Measurements from ENCODE around the gene TTC36. TPM values are rescaled to one million over a fixed set of nuclear protein-coding genes. Genes with fewer than 3 reads are reported as not detected.
"Not testable (repeated sequence)": the region's sequence is repeated elsewhere in the genome, so short reads cannot be mapped to it uniquely, and the experiment has no call there.

Gene TTC36
- total RNA-seq: 1 to 10 TPM in 1 of 2 donors, under 1 TPM in 1; 0.74 to 1.4 TPM

- H3K36me3 Mint-ChIP-seq (ENCODE audit: insufficient read depth in 2 of 2): peaks cover 3 to 6% of the 10 kb centered on the region in 2 donors
- DNase-seq: no peak
- no peaks in the 10 kb centered on the region for H3K9me3 Mint-ChIP-seq
- no peak within 1 kb of the TSS for H3K27ac Mint-ChIP-seq
- H3K4me1 Mint-ChIP-seq (ENCODE audit: low read depth): peaks cover 28% of the 10 kb centered on the region
- no peak within 1 kb of the TSS for H3K4me3 Mint-ChIP-seq
- no peak for ATAC-seq (replicated peaks in 1 of 2)
- H3K27me3 Mint-ChIP-seq (ENCODE audit: low read depth): no peaks in the 10 kb centered on the region
These were observed at the start of gene TTC36 for GRCh38 chr11:118527109-118527508. Gene TTC36, plus strand, starts transcription at chr11:118527474. Its CDS starts 21 bp downstream, at chr11:118527495.

GRCh38 chr11:118481238-118481637, 46.0 kb upstream of the TTC36 start:
- not testable (repeated sequence) for ATAC-seq (replicated peaks in 1 of 2); H3K27ac Mint-ChIP-seq; H3K4me3 Mint-ChIP-seq; H3K4me1 Mint-ChIP-seq (ENCODE audit: low read depth); H3K9me3 Mint-ChIP-seq; DNase-seq; H3K27me3 Mint-ChIP-seq (ENCODE audit: low read depth)
- H3K36me3 Mint-ChIP-seq (ENCODE audit: insufficient read depth in 2 of 2): peaks cover 17 to 55% of the 10 kb centered on the region in 2 donors

GRCh38 chr11:118484405-118484804, 42.9 kb upstream of the TTC36 start:
- H3K4me1 Mint-ChIP-seq (ENCODE audit: low read depth): peaks cover 6% of the 10 kb centered on the region
- ATAC-seq (replicated peaks in 1 of 2): no peak
- H3K4me3 Mint-ChIP-seq: no peak overlapping the region
- H3K27ac Mint-ChIP-seq: peak overlapping the region; percentile 69
- peaks cover 9 to 44% of the 10 kb centered on the region in 2 donors for H3K36me3 Mint-ChIP-seq (ENCODE audit: insufficient read depth in 2 of 2)
- H3K27me3 Mint-ChIP-seq (ENCODE audit: low read depth): no peaks in the 10 kb centered on the region
- peaks cover 2% of the 10 kb centered on the region in 2 donors for H3K9me3 Mint-ChIP-seq
- DNase-seq: no peak

GRCh38 chr11:118485273-118485672, 42.0 kb upstream of the TTC36 start:
- DNase-seq (no peak), ATAC-seq (replicated peaks in 1 of 2) (no peak)
- Mint-ChIP-seq H3K4me3 (no peak overlapping the region), H3K4me1 (ENCODE audit: low read depth) (peaks cover 6% of the 10 kb centered on the region), H3K9me3 (peaks cover 2% of the 10 kb centered on the region in 2 donors), H3K36me3 (ENCODE audit: insufficient read depth in 2 of 2) (peaks cover 9 to 43% of the 10 kb centered on the region in 2 donors), H3K27me3 (ENCODE audit: low read depth) (no peaks in the 10 kb centered on the region), H3K27ac (no peak overlapping the region)

GRCh38 chr11:118488480-118489109, 38.7 kb upstream of the TTC36 start:
- peaks cover 5 to 42% of the 10 kb centered on the region in 2 donors for H3K36me3 Mint-ChIP-seq (ENCODE audit: insufficient read depth in 2 of 2)

GRCh38 chr11:118491041-118491440, 36.2 kb upstream of the TTC36 start:
- Mint-ChIP-seq H3K4me1 (ENCODE audit: low read depth) (peaks cover 19% of the 10 kb centered on the region), H3K27me3 (ENCODE audit: low read depth) (no peaks in the 10 kb centered on the region), H3K36me3 (ENCODE audit: insufficient read depth in 2 of 2) (peaks cover 5 to 49% of the 10 kb centered on the region in 2 donors), H3K27ac (peak overlapping the region; percentile 98), H3K9me3 (no peaks in the 10 kb centered on the region), H3K4me3 (peak overlapping the region in 1 of 2 donors; percentile 70)
- DNase-seq: peak; percentile 3 to 21
- ATAC-seq (replicated peaks in 1 of 2): peak; percentile 72 to 84

More at GRCh38 chr11:118488480-118489109, 38.7 kb upstream of the TTC36 start:
- peak; percentile 69 to 79 for DNase-seq
- ATAC-seq (replicated peaks in 1 of 2): peak; percentile 50 to 53
- no peaks in the 10 kb centered on the region for H3K9me3 Mint-ChIP-seq
- H3K4me3 Mint-ChIP-seq: no peak overlapping the region
- H3K4me1 Mint-ChIP-seq (ENCODE audit: low read depth): peaks cover 19% of the 10 kb centered on the region
- peak overlapping the region; percentile 1 for H3K27ac Mint-ChIP-seq
- no peaks in the 10 kb centered on the region for H3K27me3 Mint-ChIP-seq (ENCODE audit: low read depth)

GRCh38 chr11:118497831-118498230, 29.4 kb upstream of the TTC36 start:
- peaks cover 12 to 56% of the 10 kb centered on the region in 2 donors for H3K36me3 Mint-ChIP-seq (ENCODE audit: insufficient read depth in 2 of 2)
- ATAC-seq (replicated peaks in 1 of 2): no peak
- no peaks in the 10 kb centered on the region for H3K27me3 Mint-ChIP-seq (ENCODE audit: low read depth)
- peak overlapping the region; percentile 12 for H3K27ac Mint-ChIP-seq
- no peak for DNase-seq
- H3K9me3 Mint-ChIP-seq: no peaks in the 10 kb centered on the region
- no peaks in the 10 kb centered on the region for H3K4me1 Mint-ChIP-seq (ENCODE audit: low read depth)
- no peak overlapping the region for H3K4me3 Mint-ChIP-seq

- DNase-seq: no peak
- peaks cover 21 to 49% of the 10 kb centered on the region in 2 donors for H3K36me3 Mint-ChIP-seq (ENCODE audit: insufficient read depth in 2 of 2)
- no peak for ATAC-seq (replicated peaks in 1 of 2)
- no peak overlapping the region for H3K4me3 Mint-ChIP-seq
- H3K27me3 Mint-ChIP-seq (ENCODE audit: low read depth): no peaks in the 10 kb centered on the region
- H3K4me1 Mint-ChIP-seq (ENCODE audit: low read depth): no peaks in the 10 kb centered on the region
- H3K27ac Mint-ChIP-seq: peak overlapping the region; percentile 24
- no peaks in the 10 kb centered on the region for H3K9me3 Mint-ChIP-seq
These were observed 24.1 kb upstream of the TTC36 start for GRCh38 chr11:118503216-118503615.

- no peak overlapping the region for H3K27ac Mint-ChIP-seq
- no peak overlapping the region for H3K4me3 Mint-ChIP-seq
- no peak for ATAC-seq (replicated peaks in 1 of 2)
- no peaks in the 10 kb centered on the region for H3K9me3 Mint-ChIP-seq
- peaks cover 14 to 36% of the 10 kb centered on the region in 2 donors for H3K36me3 Mint-ChIP-seq (ENCODE audit: insufficient read depth in 2 of 2)
- H3K4me1 Mint-ChIP-seq (ENCODE audit: low read depth): no peaks in the 10 kb centered on the region
- DNase-seq: no peak
- no peaks in the 10 kb centered on the region for H3K27me3 Mint-ChIP-seq (ENCODE audit: low read depth)
These were observed 15.7 kb upstream of the TTC36 start for GRCh38 chr11:118511601-118512000.

- DNase-seq (no peak), ATAC-seq (replicated peaks in 1 of 2) (no peak)
- Mint-ChIP-seq H3K9me3 (no peaks in the 10 kb centered on the region), H3K4me1 (ENCODE audit: low read depth) (no peaks in the 10 kb centered on the region), H3K36me3 (ENCODE audit: insufficient read depth in 2 of 2) (peaks cover 14 to 37% of the 10 kb centered on the region in 2 donors), H3K27me3 (ENCODE audit: low read depth) (no peaks in the 10 kb centered on the region), H3K27ac (peak overlapping the region; percentile 7), H3K4me3 (no peak overlapping the region)
These were observed 13.2 kb upstream of the TTC36 start for GRCh38 chr11:118514103-118514502.

- DNase-seq: no peak
- ATAC-seq (replicated peaks in 1 of 2): no peak
- H3K36me3 Mint-ChIP-seq (ENCODE audit: insufficient read depth in 2 of 2): peaks cover 8 to 25% of the 10 kb centered on the region in 2 donors
- H3K27ac Mint-ChIP-seq: no peak overlapping the region
- no peaks in the 10 kb centered on the region for H3K4me1 Mint-ChIP-seq (ENCODE audit: low read depth)
- no peaks in the 10 kb centered on the region for H3K27me3 Mint-ChIP-seq (ENCODE audit: low read depth)
- H3K4me3 Mint-ChIP-seq: no peak overlapping the region
- H3K9me3 Mint-ChIP-seq: no peaks in the 10 kb centered on the region
These were observed 7.7 kb upstream of the TTC36 start for GRCh38 chr11:118519549-118519948.

GRCh38 chr11:118521892-118522311, 5.4 kb upstream of the TTC36 start:
- DNase-seq (no peak), ATAC-seq (replicated peaks in 1 of 2) (peak in 1 of 2 donors; percentile 15)
- Mint-ChIP-seq H3K27ac (no peak overlapping the region), H3K36me3 (ENCODE audit: insufficient read depth in 2 of 2) (peaks cover 7 to 18% of the 10 kb centered on the region in 2 donors), H3K4me1 (ENCODE audit: low read depth) (no peaks in the 10 kb centered on the region), H3K9me3 (no peaks in the 10 kb centered on the region), H3K4me3 (no peak overlapping the region), H3K27me3 (ENCODE audit: low read depth) (no peaks in the 10 kb centered on the region)

GRCh38 chr11:118522571-118523072, 4.7 kb upstream of the TTC36 start:
- no peak for DNase-seq
- Mint-ChIP-seq H3K4me3 (no peak overlapping the region), H3K27me3 (ENCODE audit: low read depth) (no peaks in the 10 kb centered on the region), H3K36me3 (ENCODE audit: insufficient read depth in 2 of 2) (peaks cover 7 to 17% of the 10 kb centered on the region in 2 donors), H3K4me1 (ENCODE audit: low read depth) (no peaks in the 10 kb centered on the region), H3K27ac (peak overlapping the region; percentile 45), H3K9me3 (no peaks in the 10 kb centered on the region)
- no peak for ATAC-seq (replicated peaks in 1 of 2)

Measured in activated T-cell treated with anti-CD3 and anti-CD28 coated beads, Interleukin-2, amount 50 U/mL, for 72 hours (primary cell).